Umbilical cord (tissue), 2 donors: Measurements from ENCODE around the gene SH3BP1. TPM values are rescaled to one million over a fixed set of nuclear protein-coding genes. Genes with fewer than 3 reads are reported as not detected.
"Not testable (repeated sequence)": the region's sequence is repeated elsewhere in the genome, so short reads cannot be mapped to it uniquely, and the experiment has no call there.

Source experiments
- DNase-seq: peaks from one replicate; pipeline ENCODE4 v3.0.0-alpha.2; 2015; ENCODE audit warnings: low spot score
- total RNA-seq: library from RNA; depleted of rRNA; stranded (reverse); fragments of >200 nt; gene quantifications from one replicate; pipeline ENCODE4 v1.2.3, GENCODE V29; 2014; ENCODE audit warnings: low replicate concordance; ENCODE audit not compliant: insufficient read depth

SH3BP1 gene
- total RNA-seq, 1 donor from 2014 or later, result 11.8 TPM

GRCh38 chr22:37677493-37677974 is 38.1 kb downstream of the SH3BP1 start:
- DNase-seq, result no peak

- no peak for DNase-seq
These were observed 38.9 kb downstream of the SH3BP1 start for GRCh38 chr22:37678372-37678771.

GRCh38 chr22:37679670-37680069 is 40.2 kb downstream of the SH3BP1 start:
- DNase-seq, result no peak

DNA sequence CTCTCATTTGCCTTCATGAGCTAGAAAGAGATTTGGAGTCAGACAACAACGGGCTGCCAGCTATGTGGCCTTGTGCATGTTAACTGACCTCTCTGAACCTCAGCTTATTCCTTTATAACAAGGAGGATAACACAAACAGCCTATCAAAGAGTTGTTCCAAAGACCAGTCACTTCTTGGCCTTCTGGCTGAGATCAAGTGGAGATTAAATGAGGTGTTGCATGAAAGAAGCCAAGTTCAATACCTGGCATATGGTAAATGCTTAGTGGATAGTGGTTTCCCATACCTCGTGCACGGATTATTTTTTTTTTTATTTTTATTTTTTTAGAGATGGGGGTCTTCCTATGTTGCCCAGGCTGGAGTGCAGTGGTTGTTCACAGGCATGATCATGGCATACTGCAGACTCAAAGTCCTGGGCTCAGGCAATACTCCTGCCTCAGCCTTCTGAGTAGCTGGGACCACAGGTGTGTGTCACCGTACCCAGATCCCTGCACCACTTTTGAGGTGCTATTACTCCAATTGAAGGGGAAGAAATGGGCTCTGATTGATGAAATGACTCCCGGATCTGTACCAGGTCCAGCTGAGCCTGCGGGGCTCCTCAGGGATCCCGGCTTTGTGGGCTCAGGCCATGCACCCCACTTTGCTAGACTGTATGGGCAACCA is 40.9 kb downstream of the SH3BP1 start:
- no peak for DNase-seq

- no peak for DNase-seq
These were observed 41.5 kb downstream of the SH3BP1 start for GRCh38 chr22:37681001-37681424.

- peak; percentile 71 for DNase-seq
These were observed 42.1 kb downstream of the SH3BP1 start for GRCh38 chr22:37681556-37682049.

DNA sequence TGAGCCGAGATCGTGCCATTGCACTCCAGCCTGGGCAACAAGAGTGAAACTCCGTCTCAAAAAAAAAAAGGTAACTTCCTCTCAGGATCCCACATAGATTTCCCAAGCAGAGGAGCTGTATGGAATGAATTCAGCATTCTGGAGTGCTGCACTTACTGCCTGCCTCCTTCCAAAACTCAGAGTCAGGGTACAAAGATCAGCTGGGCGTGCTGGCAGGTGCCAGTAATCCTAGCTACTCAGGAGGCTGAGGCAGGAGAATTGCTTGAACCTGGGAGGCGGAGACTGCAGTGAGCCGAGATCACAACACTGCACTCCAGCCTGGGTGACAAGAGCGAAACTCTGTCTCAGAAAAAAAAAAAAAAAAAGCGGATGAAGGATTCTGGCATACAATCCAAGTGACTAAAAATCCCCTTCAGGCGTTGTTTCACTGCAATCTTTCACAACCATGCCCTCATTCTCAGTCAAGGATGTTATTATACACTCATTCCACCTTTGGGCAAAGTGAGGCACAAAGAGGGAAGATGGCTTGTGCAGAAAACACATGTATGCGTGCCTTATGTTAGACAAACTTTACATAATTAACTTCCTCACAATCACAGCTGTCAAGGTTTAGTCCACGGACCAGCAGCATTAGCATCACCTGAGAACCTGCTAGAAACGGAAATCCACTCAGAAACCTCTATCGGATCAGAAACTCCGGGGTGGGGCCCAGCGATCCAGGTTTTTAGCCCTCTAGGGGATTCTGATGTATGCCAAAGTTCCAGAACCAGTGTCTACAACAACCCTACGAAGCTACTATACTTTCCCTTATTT is 45.5 kb downstream of the SH3BP1 start:
- DNase-seq, result no peak

- peak; percentile 93 for DNase-seq
These were observed 46.8 kb downstream of the SH3BP1 start, which contains the start of gene NOL12 for GRCh38 chr22:37686002-37686982. Gene NOL12, plus strand, starts transcription at chr22:37686343. Its CDS starts 50 bp downstream, at chr22:37686393.

DNA sequence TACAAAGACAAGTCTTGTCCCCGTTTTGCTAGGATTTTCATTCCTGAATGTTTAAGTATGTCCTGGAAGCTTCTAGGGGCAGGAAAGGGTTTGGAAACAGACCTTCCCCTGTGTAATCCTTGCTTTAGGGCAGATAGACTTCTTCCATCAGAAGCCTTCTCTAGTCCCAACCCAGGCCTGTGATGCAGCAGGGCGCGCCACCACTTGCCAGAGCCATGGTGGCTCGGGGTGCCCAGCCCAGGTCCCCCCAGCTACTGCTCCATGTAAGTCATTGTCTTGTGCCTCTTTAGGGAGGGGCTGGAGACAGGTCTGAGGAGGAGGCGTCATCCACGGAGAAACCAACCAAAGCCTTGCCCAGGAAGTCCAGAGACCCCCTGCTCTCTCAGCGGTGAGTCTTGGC is 50.9 kb downstream of the SH3BP1 start:
- no peak for DNase-seq

- no peak for DNase-seq
These were observed 51.5 kb downstream of the SH3BP1 start for GRCh38 chr22:37690901-37691504.

DNA sequence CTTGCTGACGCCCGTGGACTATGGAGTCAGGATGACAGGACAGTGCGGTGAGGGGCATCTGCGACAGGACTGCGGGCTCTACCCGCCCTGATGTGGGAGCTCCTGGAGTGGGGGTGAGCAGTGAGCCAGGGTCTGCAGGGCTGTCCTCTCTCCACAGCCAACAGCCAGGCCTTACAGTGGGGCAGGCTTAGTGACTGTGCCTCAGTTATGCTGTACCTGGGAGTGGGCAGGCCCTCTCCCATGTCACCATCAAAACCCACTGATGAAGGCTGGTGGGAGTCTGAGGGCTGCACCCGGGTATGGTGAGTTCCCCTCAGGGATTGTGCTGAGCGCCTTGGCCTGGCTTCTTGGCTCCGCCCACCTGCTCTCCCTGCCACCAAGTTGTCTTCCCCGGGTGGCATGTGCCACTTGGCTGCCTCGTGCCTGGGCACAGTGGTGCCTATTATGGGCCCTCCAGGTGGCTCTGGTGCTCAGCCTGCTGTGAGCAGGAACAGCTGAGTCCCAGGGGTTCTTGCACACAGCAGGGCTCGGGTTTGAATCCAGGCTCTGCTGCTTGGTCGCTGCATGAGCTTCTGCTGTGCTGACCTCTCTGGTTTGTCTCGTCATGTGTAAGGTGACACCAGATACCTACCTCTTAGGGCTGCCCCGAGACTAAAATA is 53.3 kb downstream of the SH3BP1 start:
- DNase-seq, result no peak

GRCh38 chr22:37694131-37694530 is 54.7 kb downstream of the SH3BP1 start:
- not testable (repeated sequence) for DNase-seq

- not testable (repeated sequence) for DNase-seq
These were observed 56.8 kb downstream of the SH3BP1 start for GRCh38 chr22:37696260-37696656.

DNA sequence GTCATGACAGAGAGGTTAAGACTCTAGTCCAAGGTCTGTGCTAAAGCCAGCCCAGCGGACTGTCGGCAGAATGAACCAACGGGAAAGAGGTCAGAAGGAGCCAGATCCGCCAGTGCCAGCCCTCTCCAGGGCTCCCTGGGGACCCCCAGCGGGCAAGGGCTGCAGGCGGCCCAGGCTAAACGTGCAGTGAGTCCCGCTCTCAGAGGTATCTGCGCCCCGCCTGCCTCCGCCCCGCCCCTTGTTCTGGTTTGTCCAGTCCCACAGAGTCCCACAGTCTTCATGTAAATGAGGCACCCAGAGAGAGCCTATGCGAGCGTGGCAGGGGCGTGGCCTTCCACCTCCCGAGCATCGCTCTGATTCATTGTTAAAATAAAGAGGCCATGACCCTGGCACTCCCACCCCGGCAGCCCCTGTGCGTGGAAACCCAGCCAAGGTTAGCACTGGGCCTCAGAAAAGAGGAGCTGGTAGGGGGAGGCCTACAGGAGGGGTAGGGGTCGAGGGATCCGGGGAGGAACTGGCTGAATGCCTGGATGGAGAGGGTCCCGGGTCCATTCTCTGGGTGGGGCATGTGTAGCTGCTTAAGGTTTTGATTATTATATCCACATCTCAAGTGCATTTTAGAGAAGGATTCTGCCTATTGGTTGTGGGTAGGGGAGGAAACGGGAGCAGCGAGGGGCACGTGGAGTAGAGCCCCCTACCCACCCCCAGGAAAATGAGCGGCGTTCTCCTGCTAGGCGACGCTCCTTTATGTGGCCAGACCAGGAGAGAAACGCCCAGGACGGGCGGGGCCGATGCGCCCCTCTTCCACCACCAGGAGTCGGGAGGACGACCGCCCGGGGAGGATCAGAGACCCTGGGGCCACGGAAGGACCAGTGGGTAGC is 57.4 kb downstream of the SH3BP1 start, which contains the start of gene TRIOBP:
Gene TRIOBP, plus strand, starts transcription at position 392 of the 881 bp plus-strand sequence. CDS start 4,318 bp downstream, outside the sequence.
- DNase-seq, result peak; percentile 99

DNA sequence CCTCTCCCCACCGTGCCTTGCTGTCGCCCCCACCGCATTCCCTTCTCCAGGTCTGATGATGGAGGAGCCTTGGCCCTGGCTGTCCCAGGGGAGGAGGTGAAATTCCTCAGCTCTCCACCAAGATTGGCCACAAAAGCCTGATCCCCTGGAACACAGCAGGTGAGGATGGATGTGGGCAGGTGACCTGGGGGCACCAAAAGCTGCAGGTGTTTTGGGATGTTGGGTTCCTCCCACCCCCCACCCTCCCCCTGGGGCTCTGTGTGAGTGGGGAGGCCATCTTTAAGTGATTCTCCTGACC is 58.0 kb downstream of the SH3BP1 start:
- no peak for DNase-seq

DNA sequence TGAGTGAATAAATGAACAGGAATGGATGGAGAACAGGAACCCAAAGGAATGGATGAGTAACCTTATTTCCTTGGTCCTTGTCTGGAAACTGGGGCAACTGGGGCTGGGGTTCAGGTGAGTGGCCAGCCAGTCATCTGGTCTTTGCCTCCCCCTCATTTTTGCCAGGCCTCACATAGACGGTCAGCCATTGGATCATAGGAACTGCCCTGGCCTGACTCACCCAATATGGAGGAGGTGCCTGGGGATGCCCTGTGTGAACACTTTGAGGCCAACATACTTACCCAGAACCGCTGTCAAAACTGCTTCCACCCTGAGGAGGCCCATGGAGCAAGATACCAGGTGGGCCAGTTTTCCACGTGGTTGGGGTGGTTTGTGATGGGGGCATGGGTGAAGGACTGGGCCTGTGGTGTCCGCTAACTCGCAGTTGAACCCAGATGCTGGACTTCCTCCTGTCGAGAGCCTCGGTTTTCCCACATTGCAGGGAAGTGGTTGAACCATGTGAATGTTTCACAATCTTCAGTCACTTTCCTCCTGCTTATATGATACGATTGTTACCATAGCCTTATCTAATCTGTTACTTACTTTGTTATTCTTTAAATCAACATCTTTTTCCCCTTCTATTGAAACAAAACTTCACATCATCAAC is 61.8 kb downstream of the SH3BP1 start:
- DNase-seq, result no peak

DNA sequence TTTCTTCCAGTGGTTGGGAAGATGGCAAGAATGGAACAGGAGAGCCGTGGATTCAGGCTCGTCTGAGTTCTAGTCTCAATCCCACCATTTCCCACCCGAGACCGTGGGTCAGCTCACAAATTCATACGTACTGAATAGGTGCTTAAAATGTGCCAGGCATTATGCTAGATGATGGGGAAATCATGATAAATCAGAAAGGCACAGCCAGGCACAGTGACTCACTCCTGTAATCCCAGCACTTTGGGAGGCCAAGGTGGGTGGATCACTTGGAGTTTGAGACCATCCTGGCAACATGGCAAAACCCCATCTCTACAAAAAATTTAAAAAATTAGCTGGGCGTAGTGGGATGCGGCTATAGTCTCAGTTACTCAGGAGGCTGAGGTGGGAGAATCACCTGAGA is 64.4 kb downstream of the SH3BP1 start:
- DNase-seq, result no peak

DNA sequence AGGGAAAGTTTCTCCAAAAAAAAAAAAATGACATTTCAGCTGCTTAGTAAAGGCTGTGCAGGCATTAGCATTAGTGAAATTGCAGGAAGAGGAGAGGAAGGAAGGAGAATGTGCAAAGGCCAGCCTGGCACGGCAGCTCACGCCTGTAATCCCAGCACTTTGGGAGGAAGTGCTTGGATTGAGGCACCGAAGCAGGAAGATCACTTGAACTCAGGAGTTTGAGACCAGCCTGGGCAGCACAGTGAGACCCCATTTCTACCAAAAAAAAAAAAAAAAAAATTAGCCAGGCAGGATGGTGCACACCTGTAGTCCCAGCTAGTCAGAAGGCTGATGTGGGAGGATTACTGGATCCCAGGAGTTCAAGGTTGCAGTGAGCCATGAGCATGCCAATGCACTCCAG is 65.2 kb downstream of the SH3BP1 start:
- DNase-seq, result no peak

GRCh38 chr22:37705205-37705604 is 65.7 kb downstream of the SH3BP1 start:
- DNase-seq, result no peak
